Uterus (tissue), 4 donors: Measurements from ENCODE around the gene IGFL3. TPM values are rescaled to one million over a fixed set of nuclear protein-coding genes. Genes with fewer than 3 reads are reported as not detected.

Source experiments
- DNase-seq, 2 donors: peaks; one replicate each; pipeline ENCODE4 v3.0.0-alpha.2; 2019 to 2020
- H3K27ac ChIP-seq, 2 donors: fragments of 200-600 bp; sonication (generic); 1 replicate in 1 of 2; 2 replicates in 1 of 2; pipeline ENCODE4 v1.5.1; 2016 to 2018
- H3K27me3 ChIP-seq, 2 donors: fragments of 200-600 bp; sonication (generic); one replicate each; pipeline ENCODE4 v1.5.1; 2018 to 2019; ENCODE audit warnings: control low read depth in 1 of 2
- H3K36me3 ChIP-seq, 2 donors: fragments of 200-600 bp; sonication (generic); one replicate each; pipeline ENCODE4 v1.5.1; 2019; ENCODE audit warnings: control low read depth in 1 of 2
- H3K4me1 ChIP-seq, 2 donors: fragments of 200-600 bp; sonication (generic); one replicate each; pipeline ENCODE4 v1.5.1; 2018 to 2019; ENCODE audit warnings: control low read depth in 1 of 2
- H3K4me3 ChIP-seq, 2 donors: fragments of 200-600 bp; sonication (generic); 1 replicate in 1 of 2; 2 replicates in 1 of 2; pipeline ENCODE4 v1.5.1; 2018 to 2019; ENCODE audit warnings: mild to moderate bottlenecking in 1 of 2
- H3K9me3 ChIP-seq, 2 donors: fragments of 200-600 bp; sonication (generic); one replicate each; pipeline ENCODE4 v1.5.1; 2019; ENCODE audit warnings: control low read depth in 1 of 2
- POLR2A ChIP-seq, 2 donors: fragments of 450-650 bp; IDR thresholded peaks; one replicate each; pipeline ENCODE4 v1.6.1; 2016; ENCODE audit warnings: antibody characterized with exemption in 2 of 2, mild to moderate bottlenecking in 1 of 2, moderate library complexity in 1 of 2
- intact Hi-C: fragments of 100-400 bp; cut with DNase I; formaldehyde crosslinking; loops from one replicate; pipeline ENCODE4 v1.15.1; 2023; ENCODE audit warnings: low total_unique reads
- total RNA-seq, 4 donors: library from RNA; depleted of rRNA in 3 of 4; stranded (reverse); fragments of >200 nt in 3 of 4; gene quantifications; one replicate each; pipeline versions ENCODE4 v1.1.0 to v1.2.4, GENCODE V29; 2014 to 2023
- TF ChIP-seq, protein P1 (sequence below), 4 experiments: fragments of 200-600 bp in 2 of 4; fragments of 450-650 bp in 2 of 4; sonication (generic) in 2 of 4; IDR thresholded peaks; one replicate each; pipeline ENCODE4 v1.5.1; 2016 to 2019; ENCODE audit warnings: antibody characterized with exemption in 4 of 4, mild to moderate bottlenecking in 2 of 4, moderate library complexity in 1 of 4
- donor health status: DM: yes; HTN: yes; CAD: no.

IGFL3 gene
- total RNA-seq, 4 donors from 2014 or later: not detected

DNA sequence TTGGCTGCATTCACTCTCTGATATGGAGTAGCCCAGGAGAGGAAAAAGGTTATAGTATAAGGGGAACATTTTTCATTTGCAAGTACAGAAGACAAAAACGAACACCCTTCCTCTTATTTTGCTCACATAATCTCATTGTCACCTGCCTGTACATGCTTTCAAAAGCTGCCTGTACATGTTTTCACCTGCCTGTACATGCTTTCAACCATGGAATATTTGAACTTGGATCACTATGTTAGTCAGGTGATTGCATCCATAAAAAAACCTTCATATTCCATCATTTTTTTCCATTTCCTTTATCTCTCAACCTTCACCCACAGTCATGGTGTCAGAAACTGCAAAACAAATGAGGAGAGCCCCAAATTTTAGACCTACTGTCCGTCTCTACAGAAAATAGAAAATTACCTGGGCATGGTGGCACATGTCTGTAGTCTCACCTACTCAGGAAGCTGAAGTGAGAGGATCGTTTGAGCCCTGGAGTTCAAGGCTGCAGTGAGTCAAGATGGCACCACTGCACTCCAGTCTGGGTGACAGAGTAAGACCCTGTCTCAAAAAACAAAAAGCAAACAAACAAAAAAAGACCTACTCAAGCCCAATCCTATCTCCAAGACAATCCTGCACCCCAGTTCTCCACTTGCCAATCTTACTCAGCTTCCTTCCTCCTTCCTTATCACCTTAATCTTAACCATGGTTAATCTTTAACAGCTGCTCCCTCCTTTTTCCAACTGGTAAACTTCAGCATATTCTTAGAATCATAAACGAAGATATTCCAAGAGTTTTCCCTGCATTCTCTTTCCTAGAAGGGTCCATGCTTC is 35.1 kb upstream of the IGFL3 start:
- no peak for DNase-seq
- Histone ChIP-seq H3K4me3 (no peak overlapping the region), H3K27ac (no peak overlapping the region), H3K27me3 (no peaks in the 10 kb centered on the region), H3K4me1 (no peaks in the 10 kb centered on the region), H3K9me3 (no peaks in the 10 kb centered on the region), H3K36me3 (no peaks in the 10 kb centered on the region)
- intact Hi-C loops: no loop called here
- TF ChIP-seq, protein P1, sequence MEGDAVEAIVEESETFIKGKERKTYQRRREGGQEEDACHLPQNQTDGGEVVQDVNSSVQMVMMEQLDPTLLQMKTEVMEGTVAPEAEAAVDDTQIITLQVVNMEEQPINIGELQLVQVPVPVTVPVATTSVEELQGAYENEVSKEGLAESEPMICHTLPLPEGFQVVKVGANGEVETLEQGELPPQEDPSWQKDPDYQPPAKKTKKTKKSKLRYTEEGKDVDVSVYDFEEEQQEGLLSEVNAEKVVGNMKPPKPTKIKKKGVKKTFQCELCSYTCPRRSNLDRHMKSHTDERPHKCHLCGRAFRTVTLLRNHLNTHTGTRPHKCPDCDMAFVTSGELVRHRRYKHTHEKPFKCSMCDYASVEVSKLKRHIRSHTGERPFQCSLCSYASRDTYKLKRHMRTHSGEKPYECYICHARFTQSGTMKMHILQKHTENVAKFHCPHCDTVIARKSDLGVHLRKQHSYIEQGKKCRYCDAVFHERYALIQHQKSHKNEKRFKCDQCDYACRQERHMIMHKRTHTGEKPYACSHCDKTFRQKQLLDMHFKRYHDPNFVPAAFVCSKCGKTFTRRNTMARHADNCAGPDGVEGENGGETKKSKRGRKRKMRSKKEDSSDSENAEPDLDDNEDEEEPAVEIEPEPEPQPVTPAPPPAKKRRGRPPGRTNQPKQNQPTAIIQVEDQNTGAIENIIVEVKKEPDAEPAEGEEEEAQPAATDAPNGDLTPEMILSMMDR (IDR thresholded peaks at IDR 0.05): no peak
- TF ChIP-seq POLR2A (IDR thresholded peaks at IDR 0.05): no peak

DNA sequence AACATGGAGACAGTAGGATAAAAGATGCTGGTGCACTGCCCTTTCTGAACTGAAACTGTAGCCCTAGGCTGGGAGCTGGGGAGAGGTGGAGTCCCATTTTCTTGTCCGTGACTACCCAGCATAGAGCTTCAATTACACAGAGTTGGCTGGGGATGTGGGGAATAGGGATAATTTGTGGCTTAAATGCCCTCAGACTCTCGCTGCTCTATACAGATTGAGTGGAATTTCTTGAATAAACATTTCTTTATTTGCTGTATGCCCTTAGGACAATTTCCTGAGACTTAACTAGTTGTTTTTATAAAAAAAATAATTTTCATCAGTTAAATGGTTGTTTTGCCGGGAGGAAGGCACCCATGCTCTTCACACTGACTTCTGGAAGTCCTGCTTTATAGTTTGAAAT is 30.7 kb upstream of the IGFL3 start:
- no peak overlapping the region for H3K27ac ChIP-seq
- no peaks in the 10 kb centered on the region for H3K4me1 ChIP-seq
- no peak for DNase-seq
- TF ChIP-seq POLR2A (IDR thresholded peaks at IDR 0.05): no peak
- TF ChIP-seq, protein P1 (IDR thresholded peaks at IDR 0.05): no peak
- no peaks in the 10 kb centered on the region for H3K9me3 ChIP-seq
- no peaks in the 10 kb centered on the region for H3K36me3 ChIP-seq
- H3K27me3 ChIP-seq: no peaks in the 10 kb centered on the region
- intact Hi-C loops: no loop called here
- no peak overlapping the region for H3K4me3 ChIP-seq

DNA sequence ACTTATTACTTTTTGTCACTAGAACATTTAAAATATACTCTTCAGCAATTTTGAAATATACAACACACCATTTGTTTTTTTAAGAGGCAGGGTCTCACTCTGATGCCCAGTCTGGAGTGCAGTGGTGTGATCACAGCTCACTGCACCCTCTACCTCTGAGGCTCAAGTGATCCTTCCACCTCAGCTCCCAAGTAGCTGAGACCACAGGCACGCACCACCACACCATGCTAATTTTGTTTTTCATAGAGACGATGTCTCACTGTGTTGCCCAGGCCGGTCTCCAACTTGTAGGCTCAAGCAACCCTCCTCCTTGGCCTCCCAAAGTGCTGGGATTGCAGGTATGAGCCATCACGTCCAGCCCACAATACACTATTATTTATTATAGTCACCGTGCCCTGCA is 26.1 kb upstream of the IGFL3 start:
- TF ChIP-seq POLR2A (IDR thresholded peaks at IDR 0.05): no peak
- TF ChIP-seq, protein P1 (IDR thresholded peaks at IDR 0.05): no peak
- intact Hi-C loops: no loop called here
- no peak for DNase-seq

DNA sequence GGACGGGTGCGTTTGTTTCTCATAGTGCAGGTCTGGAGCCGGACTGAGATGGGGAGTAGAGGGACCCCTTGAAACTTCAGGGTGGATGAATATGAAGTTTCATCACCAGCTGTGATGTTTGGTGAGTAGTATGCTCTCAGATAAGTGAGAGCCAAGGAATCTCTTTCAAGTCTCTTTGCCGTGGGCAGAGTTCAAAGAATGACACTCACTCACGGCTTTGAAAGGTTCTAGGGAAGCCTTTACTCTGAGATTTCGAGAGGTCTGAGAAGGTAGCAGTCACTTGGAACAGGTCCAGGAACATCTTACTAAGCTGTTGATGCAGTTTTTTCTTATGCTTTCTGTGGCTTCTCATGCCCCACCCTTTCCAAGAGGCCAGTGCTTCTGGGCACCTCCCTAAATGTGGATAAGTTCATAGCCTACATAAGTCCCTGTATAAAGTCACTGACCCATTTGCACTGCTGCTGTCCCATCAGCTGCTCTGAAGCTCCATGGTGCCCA is 23.4 kb upstream of the IGFL3 start, which contains the start of gene IGFL2:
Gene IGFL2, plus strand, starts transcription at position 448 of the 498 bp plus-strand sequence. Its CDS starts 41 bp downstream, at position 489.
- Histone ChIP-seq H3K36me3 (no peaks in the 10 kb centered on the region), H3K27me3 (no peaks in the 10 kb centered on the region), H3K9me3 (no peaks in the 10 kb centered on the region), H3K4me3 (no peak within 1 kb of the TSS), H3K27ac (no peak within 1 kb of the TSS), H3K4me1 (no peaks in the 10 kb centered on the region)
- intact Hi-C loops: no loop called here
- TF ChIP-seq POLR2A (IDR thresholded peaks at IDR 0.05): no peak
- TF ChIP-seq, protein P1 (IDR thresholded peaks at IDR 0.05): no peak
- no peak for DNase-seq

More for the DNA sequence above, 26.1 kb upstream of the IGFL3 start:
- Histone ChIP-seq H3K27me3 (no peaks in the 10 kb centered on the region), H3K4me3 (no peak overlapping the region), H3K9me3 (no peaks in the 10 kb centered on the region), H3K27ac (no peak overlapping the region), H3K36me3 (no peaks in the 10 kb centered on the region), H3K4me1 (no peaks in the 10 kb centered on the region)

DNA sequence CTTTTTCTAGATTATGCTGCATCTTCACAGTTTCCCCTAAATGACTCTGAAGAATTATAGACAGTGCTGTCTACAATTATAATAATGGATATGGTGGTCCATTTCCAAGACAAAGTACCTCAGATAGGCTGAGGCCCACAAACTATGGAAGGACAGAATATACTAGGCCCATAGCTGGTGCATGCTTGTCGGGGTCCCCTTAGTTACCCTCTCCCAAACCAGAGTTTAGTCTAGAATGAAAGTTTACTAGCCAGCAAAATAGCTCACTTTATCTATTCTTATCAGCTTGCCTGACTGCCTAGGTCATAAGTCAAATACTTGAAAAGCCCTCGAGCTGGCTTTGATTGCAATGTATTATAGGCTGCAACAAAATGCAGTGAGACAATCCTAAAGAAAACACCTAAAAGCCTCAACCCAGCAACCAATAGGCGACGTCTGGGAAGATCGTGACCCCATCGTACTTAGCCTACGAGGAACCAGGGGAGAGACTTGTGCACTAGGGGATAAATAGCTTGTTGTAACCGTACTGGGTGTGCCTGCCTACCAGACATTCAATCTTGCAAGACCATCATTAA is 22.8 kb upstream of the IGFL3 start:
- Histone ChIP-seq H3K27me3 (no peaks in the 10 kb centered on the region), H3K4me3 (no peak overlapping the region), H3K36me3 (no peaks in the 10 kb centered on the region), H3K27ac (no peak overlapping the region), H3K9me3 (no peaks in the 10 kb centered on the region), H3K4me1 (no peaks in the 10 kb centered on the region)
- intact Hi-C loops: no loop called here
- no peak for TF ChIP-seq POLR2A (IDR thresholded peaks at IDR 0.05)
- TF ChIP-seq, protein P1 (IDR thresholded peaks at IDR 0.05): no peak
- DNase-seq: no peak
